Measurements from ENCODE around the gene SCRT2. TPM values are rescaled to one million over a fixed set of nuclear protein-coding genes. Genes with fewer than 3 reads are reported as not detected.

The SCRT2 gene
- total RNA-seq, 1 experiment from 2014 or later = not detected

DNA sequence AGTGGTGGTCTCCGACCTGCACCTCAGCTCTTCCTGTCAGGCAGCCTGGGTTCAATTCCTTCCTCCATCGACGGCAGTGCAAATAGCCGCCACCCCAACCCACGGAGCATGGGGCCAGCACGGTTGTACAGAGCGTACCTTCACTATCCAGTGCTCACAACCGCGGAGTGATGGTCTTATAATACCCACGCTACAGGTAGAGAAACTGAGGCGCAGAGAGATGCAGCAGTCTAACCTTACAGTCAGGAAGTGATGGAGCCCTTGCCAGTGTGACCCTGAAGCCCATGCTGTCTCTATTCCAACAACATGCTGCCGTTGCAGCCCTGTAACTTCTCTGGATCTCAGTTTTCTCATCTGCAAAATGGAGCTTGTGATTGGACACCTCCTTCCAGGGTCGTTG, 11.0 kb downstream of the SCRT2 start:
- ChIA-PET RAD21 (ENCODE audit: low non-redundant PET in 1 of 2, low total read pairs in 2 of 2, uncharacterized antibody in 2 of 2, unreplicated experiment in 2 of 2) (no interaction called here), POLR2A (no interaction called here), CTCF (no interaction called here)
- H4K20me1 ChIP-seq (ENCODE audit: insufficient read depth) = no peaks in the 10 kb centered on the region
- no peaks in the 10 kb centered on the region for H3K36me3 ChIP-seq (ENCODE audit: control insufficient read depth in 1 of 2, insufficient read depth in 2 of 2, low read length in 2 of 2)
- H3K9ac ChIP-seq (ENCODE audit: low read length) = no peak overlapping the region
- ATAC-seq (no peak), DNase-seq (ENCODE audit: low read depth, low spot score) (no peak)
- H2AFZ ChIP-seq (ENCODE audit: low read depth, low read length, poor library complexity, severe bottlenecking) = no peak overlapping the region
- H3K4me3 ChIP-seq (replicated peaks in 1 of 2; ENCODE audit: low read depth in 1 of 2, low read length in 2 of 2) = no peak overlapping the region
- H3K9me3 ChIP-seq (ENCODE audit: control insufficient read depth in 1 of 2, insufficient read depth in 1 of 2, low read depth in 1 of 2, low read length in 2 of 2) = no peaks in the 10 kb centered on the region
- no peaks in the 10 kb centered on the region for H3K79me2 ChIP-seq (ENCODE audit: insufficient read depth, low read length)
- TF ChIP-seq, protein P1, sequence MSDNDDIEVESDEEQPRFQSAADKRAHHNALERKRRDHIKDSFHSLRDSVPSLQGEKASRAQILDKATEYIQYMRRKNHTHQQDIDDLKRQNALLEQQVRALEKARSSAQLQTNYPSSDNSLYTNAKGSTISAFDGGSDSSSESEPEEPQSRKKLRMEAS (IDR thresholded peaks at IDR 0.05) = no peak
- no peak for TF ChIP-seq EGR1 (IDR thresholded peaks at IDR 0.05; ENCODE audit: low read depth)
- H3K4me1 ChIP-seq (ENCODE audit: control insufficient read depth in 1 of 2, insufficient read depth in 2 of 2, low read length in 2 of 2) = peaks cover 0 to 6% of the 10 kb centered on the region in 2 experiments; a peak in 1 of 4 replicates
- intact Hi-C loops (cut with micrococcal nuclease) = no loop called here
- H3K27ac ChIP-seq (ENCODE audit: low read depth, low read length) = no peak overlapping the region
- H3K4me2 ChIP-seq (ENCODE audit: low read length) = no peak overlapping the region
- BruUV-seq (replicated peaks) = no TSS peak
- H3K27me3 ChIP-seq (ENCODE audit: insufficient read depth, low read length) = no peaks in the 10 kb centered on the region
- H3K9me2 ChIP-seq (ENCODE audit: insufficient read depth) = no peaks in the 10 kb centered on the region

DNA sequence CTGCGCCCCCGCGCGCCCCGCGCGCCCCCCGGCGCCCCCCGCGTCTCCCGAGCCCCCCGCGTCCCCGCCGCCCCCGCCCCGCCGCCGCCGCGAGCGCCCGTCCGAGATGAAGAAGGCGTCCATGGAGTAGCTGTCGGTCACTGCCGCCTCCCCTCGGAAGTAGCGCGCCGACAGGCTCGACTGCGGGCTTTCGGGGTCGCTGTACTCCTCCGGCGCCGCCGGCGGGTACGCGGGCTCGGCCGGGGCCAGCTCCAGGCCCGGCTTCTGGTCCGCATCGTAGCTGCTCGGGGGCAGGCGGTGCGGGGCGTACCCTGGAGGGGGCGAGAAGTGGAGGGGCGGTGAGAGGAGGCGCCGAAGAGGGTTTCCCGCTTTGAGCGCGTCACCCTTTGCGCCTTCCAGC, 11.5 kb downstream of the SCRT2 start:
- TF ChIP-seq EZH2phosphoT487 (IDR thresholded peaks at IDR 0.05; ENCODE audit: borderline replicate concordance) = no peak
- TF ChIP-seq, protein P1 (IDR thresholded peaks at IDR 0.05) = no peak
- TF ChIP-seq POLR2AphosphoS5 (IDR thresholded peaks at IDR 0.05; ENCODE audit: low read depth, low read length) = no peak
- TF ChIP-seq YY1 (IDR thresholded peaks at IDR 0.05; ENCODE audit: extremely low read depth, insufficient replicate concordance, low read depth, low read length) = no peak
- TF ChIP-seq, protein P2, sequence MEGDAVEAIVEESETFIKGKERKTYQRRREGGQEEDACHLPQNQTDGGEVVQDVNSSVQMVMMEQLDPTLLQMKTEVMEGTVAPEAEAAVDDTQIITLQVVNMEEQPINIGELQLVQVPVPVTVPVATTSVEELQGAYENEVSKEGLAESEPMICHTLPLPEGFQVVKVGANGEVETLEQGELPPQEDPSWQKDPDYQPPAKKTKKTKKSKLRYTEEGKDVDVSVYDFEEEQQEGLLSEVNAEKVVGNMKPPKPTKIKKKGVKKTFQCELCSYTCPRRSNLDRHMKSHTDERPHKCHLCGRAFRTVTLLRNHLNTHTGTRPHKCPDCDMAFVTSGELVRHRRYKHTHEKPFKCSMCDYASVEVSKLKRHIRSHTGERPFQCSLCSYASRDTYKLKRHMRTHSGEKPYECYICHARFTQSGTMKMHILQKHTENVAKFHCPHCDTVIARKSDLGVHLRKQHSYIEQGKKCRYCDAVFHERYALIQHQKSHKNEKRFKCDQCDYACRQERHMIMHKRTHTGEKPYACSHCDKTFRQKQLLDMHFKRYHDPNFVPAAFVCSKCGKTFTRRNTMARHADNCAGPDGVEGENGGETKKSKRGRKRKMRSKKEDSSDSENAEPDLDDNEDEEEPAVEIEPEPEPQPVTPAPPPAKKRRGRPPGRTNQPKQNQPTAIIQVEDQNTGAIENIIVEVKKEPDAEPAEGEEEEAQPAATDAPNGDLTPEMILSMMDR (IDR thresholded peaks at IDR 0.05 in 2 of 3, conservative IDR thresholded peaks at IDR 0.05 in 1 of 3; ENCODE audit: borderline replicate concordance in 1 of 3, insufficient read depth in 1 of 3, low read depth in 2 of 3, low read length in 2 of 3) = no peak
- TF ChIP-seq RAD21 (IDR thresholded peaks at IDR 0.05; ENCODE audit: low read depth) = no peak
- no peak for TF ChIP-seq EZH2 (IDR thresholded peaks at IDR 0.05)
- no peak for TF ChIP-seq ZNF274 (IDR thresholded peaks at IDR 0.05; ENCODE audit: low read depth, low read length)
- no peak for TF ChIP-seq TCF7L2 (IDR thresholded peaks at IDR 0.05; ENCODE audit: borderline replicate concordance, extremely low read depth, insufficient read depth, insufficient read length)
- Histone ChIP-seq H4K20me1 (ENCODE audit: insufficient read depth) (no peaks in the 10 kb centered on the region), H3K27ac (ENCODE audit: low read depth, low read length) (no peak overlapping the region), H3K79me2 (ENCODE audit: insufficient read depth, low read length) (no peaks in the 10 kb centered on the region), H3K9me3 (ENCODE audit: control insufficient read depth in 1 of 2, insufficient read depth in 1 of 2, low read depth in 1 of 2, low read length in 2 of 2) (no peaks in the 10 kb centered on the region), H2AFZ (ENCODE audit: low read depth, low read length, poor library complexity, severe bottlenecking) (no peak overlapping the region), H3K4me3 (replicated peaks in 1 of 2; ENCODE audit: low read depth in 1 of 2, low read length in 2 of 2) (no peak overlapping the region), H3K4me1 (ENCODE audit: control insufficient read depth in 1 of 2, insufficient read depth in 2 of 2, low read length in 2 of 2) (peaks cover 0 to 6% of the 10 kb centered on the region in 2 experiments; a peak in 1 of 4 replicates), H3K4me2 (ENCODE audit: low read length) (no peak overlapping the region), H3K9ac (ENCODE audit: low read length) (no peak overlapping the region), H3K9me2 (ENCODE audit: insufficient read depth) (no peaks in the 10 kb centered on the region), H3K27me3 (ENCODE audit: insufficient read depth, low read length) (no peaks in the 10 kb centered on the region), H3K36me3 (ENCODE audit: control insufficient read depth in 1 of 2, insufficient read depth in 2 of 2, low read length in 2 of 2) (no peaks in the 10 kb centered on the region)
- no peak for DNase-seq (ENCODE audit: low read depth, low spot score)
- no peak for ATAC-seq
- ChIA-PET CTCF (no interaction called here), POLR2A (no interaction called here), RAD21 (ENCODE audit: low non-redundant PET in 1 of 2, low total read pairs in 2 of 2, uncharacterized antibody in 2 of 2, unreplicated experiment in 2 of 2) (no interaction called here)
- no TSS peak for BruUV-seq (replicated peaks)
- intact Hi-C loops (cut with micrococcal nuclease) = no loop called here

Measured in HCT116 (cell line).